Karpas-422 (cell line): ENCODE data around the gene ZNF559. TPM values are rescaled to one million over a fixed set of nuclear protein-coding genes. Genes with fewer than 3 reads are reported as not detected.

Experiments used
- DNase-seq: peaks from one replicate; pipeline ENCODE4 v3.0.0-alpha.2; 2015
- H2AFZ ChIP-seq: fragments of 200-600 bp; sonication (generic); 2 replicates; pipeline ENCODE4 v1.6.1; 2014; ENCODE audit warnings: antibody characterized with exemption, low read length, mixed read lengths
- H3K27ac ChIP-seq: fragments of 200-600 bp; sonication (generic); 2 replicates; pipeline ENCODE4 v1.5.1; 2014; ENCODE audit warnings: mild to moderate bottlenecking, low read length, moderate library complexity
- H3K27me3 ChIP-seq: fragments of 200-600 bp; sonication (generic); 2 replicates; pipeline ENCODE4 v1.6.1; 2014; ENCODE audit warnings: low read length, mixed read lengths
- H3K36me3 ChIP-seq: fragments of 200-600 bp; sonication (generic); 2 replicates; pipeline ENCODE4 v1.6.1; 2014; ENCODE audit warnings: low read length, mixed read lengths; ENCODE audit not compliant: insufficient read depth
- H3K4me1 ChIP-seq: fragments of 200-600 bp; sonication (generic); 2 replicates; pipeline ENCODE4 v1.6.1; 2014; ENCODE audit warnings: mild to moderate bottlenecking, low read length, mixed read lengths
- H3K4me2 ChIP-seq: fragments of 200-600 bp; sonication (generic); 2 replicates; pipeline ENCODE4 v1.6.1; 2014; ENCODE audit warnings: low read length, low read depth, mild to moderate bottlenecking; ENCODE audit not compliant: poor library complexity, severe bottlenecking
- H3K4me3 ChIP-seq: fragments of 200-600 bp; sonication (generic); 2 replicates; pipeline ENCODE4 v1.5.1; 2014; ENCODE audit warnings: mild to moderate bottlenecking, antibody characterized with exemption, low read length, mixed read lengths
- H3K79me2 ChIP-seq: fragments of 200-600 bp; sonication (generic); 2 replicates; pipeline ENCODE4 v1.6.1; 2014; ENCODE audit warnings: mild to moderate bottlenecking, low read length, mixed read lengths
- H3K9ac ChIP-seq: fragments of 200-600 bp; sonication (generic); 2 replicates; pipeline ENCODE4 v1.6.0; 2014; ENCODE audit warnings: low read length
- H3K9me2 ChIP-seq: fragments of 200-600 bp; sonication (generic), shearing (Covaris generic); replicated peaks from 2 replicates; pipeline ENCODE4 v1.6.0; 2014; ENCODE audit warnings: mild to moderate bottlenecking, low read length, moderate library complexity; ENCODE audit not compliant: insufficient read depth
- H3K9me3 ChIP-seq: fragments of 300-700, 200-600 bp; sonication (generic); 2 replicates; pipeline ENCODE4 v1.6.1; 2014; ENCODE audit warnings: low read length, mixed read lengths
- H4K20me1 ChIP-seq: fragments of 200-600 bp; sonication (generic); 2 replicates; pipeline ENCODE4 v1.6.1; 2014; ENCODE audit warnings: mild to moderate bottlenecking, antibody characterized with exemption, low read length, low read depth; ENCODE audit not compliant: insufficient read depth
- total RNA-seq: library from RNA; depleted of rRNA; stranded (reverse); fragments of >200 nt; shearing (Covaris generic); gene quantifications from 2 replicates; pipeline ENCODE4 v1.2.3, GENCODE V29; 2014; ENCODE audit warnings: low replicate concordance

The ZNF559 gene
- total RNA-seq, 1 experiment from 2014 or later = 42.2 TPM

DNA sequence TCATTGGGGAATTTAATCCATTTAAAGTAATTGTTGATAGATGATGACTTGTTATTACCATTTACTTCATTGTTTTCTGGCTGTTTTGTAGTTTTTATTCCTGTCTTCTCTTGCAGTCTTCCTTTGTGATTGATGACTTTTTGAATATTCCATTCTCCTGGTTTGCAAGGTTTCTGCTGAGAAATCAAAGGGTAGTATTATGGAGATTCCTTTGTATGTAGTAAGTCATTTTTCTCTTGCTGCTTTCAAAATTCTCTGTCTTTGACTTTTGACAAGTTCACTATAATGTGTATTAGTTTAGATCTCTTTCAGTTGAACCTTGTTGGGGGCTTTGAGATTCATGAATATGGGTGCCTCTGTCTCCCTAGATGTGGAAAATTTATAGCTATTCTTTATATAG lies 6.0 kb downstream of the ZNF559 start:
- H3K36me3 ChIP-seq = peaks cover 66% of the 10 kb centered on the region

DNA sequence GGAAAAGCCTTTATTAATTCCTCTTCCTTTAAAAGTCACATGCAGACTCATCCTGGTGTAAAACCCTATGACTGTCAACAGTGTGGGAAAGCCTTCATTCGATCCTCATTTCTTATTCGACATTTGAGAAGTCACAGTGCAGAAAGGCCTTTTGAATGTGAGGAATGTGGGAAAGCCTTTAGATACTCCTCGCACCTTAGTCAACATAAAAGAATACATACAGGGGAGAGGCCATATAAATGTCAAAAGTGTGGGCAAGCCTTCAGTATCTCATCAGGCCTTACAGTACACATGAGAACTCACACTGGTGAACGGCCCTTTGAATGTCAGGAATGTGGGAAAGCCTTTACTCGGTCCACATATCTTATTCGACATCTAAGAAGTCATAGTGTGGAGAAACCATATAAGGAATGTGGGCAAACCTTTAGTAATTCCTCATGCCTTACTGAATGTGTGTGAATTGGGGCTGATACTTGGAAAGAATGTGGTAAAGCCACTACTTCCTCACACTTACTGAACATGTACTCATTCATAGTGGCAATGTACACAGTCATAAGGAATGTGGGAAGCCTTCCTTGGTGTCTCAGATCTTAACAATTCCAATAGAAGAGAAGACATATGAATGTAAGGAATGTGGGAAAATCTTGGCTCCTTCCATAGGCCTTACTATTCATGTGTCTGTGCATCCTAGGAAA lies 18.8 kb downstream of the ZNF559 start:
- Histone ChIP-seq H3K9ac (no peak overlapping the region), H3K27me3 (no peaks in the 10 kb centered on the region), H3K4me3 (no peak overlapping the region), H3K27ac (no peak overlapping the region), H3K9me3 (peaks cover 60% of the 10 kb centered on the region), H3K9me2 (no peaks in the 10 kb centered on the region), H3K36me3 (peaks cover 61% of the 10 kb centered on the region), H4K20me1 (no peaks in the 10 kb centered on the region), H2AFZ (no peak overlapping the region), H3K4me2 (no peak overlapping the region), H3K4me1 (no peaks in the 10 kb centered on the region), H3K79me2 (peaks cover 5% of the 10 kb centered on the region; the same call in 1 of the 2 replicates)
- no peak for DNase-seq

More for the DNA sequence above, 6.0 kb downstream of the ZNF559 start:
- H3K4me1 ChIP-seq = peaks cover under 1% of the 10 kb centered on the region
- H3K79me2 ChIP-seq = peaks cover 64% of the 10 kb centered on the region
- no peak overlapping the region for H3K27ac ChIP-seq
- DNase-seq = no peak
- no peak overlapping the region for H3K9ac ChIP-seq
- peaks cover 51% of the 10 kb centered on the region for H3K9me3 ChIP-seq
- no peaks in the 10 kb centered on the region for H4K20me1 ChIP-seq
- no peak overlapping the region for H3K4me2 ChIP-seq
- H3K27me3 ChIP-seq = no peaks in the 10 kb centered on the region
- H2AFZ ChIP-seq = no peak overlapping the region
- H3K4me3 ChIP-seq = no peak overlapping the region
- H3K9me2 ChIP-seq = no peaks in the 10 kb centered on the region

DNA sequence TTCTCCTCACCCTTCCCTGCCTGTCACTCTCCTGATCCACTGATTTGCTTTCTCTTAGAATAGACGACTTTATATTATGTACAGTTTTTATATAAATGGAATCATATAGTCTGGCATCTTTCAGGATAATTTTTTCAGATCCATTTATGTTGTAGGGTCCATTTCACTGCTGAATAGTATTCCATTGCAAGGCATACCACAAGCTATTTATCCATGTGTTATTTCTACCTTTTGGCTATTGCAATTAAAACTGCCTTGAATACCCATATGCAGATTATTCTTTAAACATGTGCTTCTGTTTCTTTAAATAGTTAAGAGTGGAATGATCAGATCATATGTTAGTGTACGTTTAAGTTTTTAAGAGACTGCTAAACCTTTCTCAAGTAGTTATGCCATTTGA lies 21.0 kb downstream of the ZNF559 start:
- no peak overlapping the region for H3K9ac ChIP-seq
- H3K4me1 ChIP-seq = no peaks in the 10 kb centered on the region
- H3K4me3 ChIP-seq = no peak overlapping the region
- H3K79me2 ChIP-seq = no peaks in the 10 kb centered on the region
- H2AFZ ChIP-seq = no peak overlapping the region
- H4K20me1 ChIP-seq = no peaks in the 10 kb centered on the region
- no peaks in the 10 kb centered on the region for H3K9me2 ChIP-seq
- H3K4me2 ChIP-seq = no peak overlapping the region
- no peak for DNase-seq
- peaks cover 50% of the 10 kb centered on the region for H3K9me3 ChIP-seq
- no peak overlapping the region for H3K27ac ChIP-seq
- H3K27me3 ChIP-seq = no peaks in the 10 kb centered on the region
- peaks cover 48% of the 10 kb centered on the region for H3K36me3 ChIP-seq

DNA sequence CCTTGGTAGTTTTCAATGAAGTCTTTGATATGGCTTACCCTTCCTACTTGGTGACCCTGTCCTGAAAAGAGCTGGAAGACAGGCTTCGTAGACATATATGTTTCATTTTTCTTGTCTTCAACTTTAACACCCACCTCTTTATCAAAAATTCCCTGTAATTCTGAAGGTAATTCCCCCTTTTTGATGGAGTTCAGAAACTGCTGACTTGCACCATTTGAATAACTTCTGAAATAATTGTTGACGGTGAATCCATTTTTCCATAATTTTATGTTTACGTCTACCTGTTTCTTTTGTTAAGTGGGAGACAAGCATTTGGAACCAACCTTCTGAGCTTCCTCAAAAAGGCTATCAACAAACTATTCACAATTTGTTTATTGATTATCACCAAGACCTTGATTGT lies 24.3 kb downstream of the ZNF559 start:
- peaks cover 37% of the 10 kb centered on the region for H3K9me3 ChIP-seq
- H3K27me3 ChIP-seq = no peaks in the 10 kb centered on the region
- H3K79me2 ChIP-seq = no peaks in the 10 kb centered on the region
- no peak overlapping the region for H3K4me3 ChIP-seq
- H3K9me2 ChIP-seq = no peaks in the 10 kb centered on the region
- no peak overlapping the region for H2AFZ ChIP-seq
- no peaks in the 10 kb centered on the region for H3K4me1 ChIP-seq
- H4K20me1 ChIP-seq = no peaks in the 10 kb centered on the region
- H3K36me3 ChIP-seq = peaks cover 22% of the 10 kb centered on the region
- no peak overlapping the region for H3K9ac ChIP-seq
- no peak overlapping the region for H3K4me2 ChIP-seq
- no peak for DNase-seq
- no peak overlapping the region for H3K27ac ChIP-seq

DNA sequence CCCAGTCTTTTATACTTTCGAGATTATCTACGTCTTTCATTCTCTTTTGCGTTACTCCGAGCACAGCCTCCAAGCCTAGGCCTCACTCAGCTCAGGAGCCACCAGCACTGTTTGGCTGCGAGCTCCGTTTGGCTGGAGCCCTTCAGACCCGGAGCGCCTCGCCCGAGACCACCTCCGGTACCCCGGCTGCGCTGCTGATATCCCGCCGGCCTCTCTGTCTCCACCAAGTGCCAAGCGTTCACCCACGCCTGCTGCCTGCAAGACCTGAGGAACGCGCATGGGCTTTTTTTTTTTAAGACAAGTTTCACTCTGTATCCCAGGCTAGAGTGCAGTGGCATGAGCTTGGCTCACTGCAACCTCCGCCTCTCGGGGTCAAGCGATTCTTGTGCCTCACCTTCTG lies 24.7 kb downstream of the ZNF559 start:
- DNase-seq = no peak
- H3K9me3 ChIP-seq = peaks cover 33% of the 10 kb centered on the region
- H3K9ac ChIP-seq = no peak overlapping the region
- no peak overlapping the region for H3K4me3 ChIP-seq
- no peak overlapping the region for H2AFZ ChIP-seq
- no peaks in the 10 kb centered on the region for H3K4me1 ChIP-seq
- peaks cover 18% of the 10 kb centered on the region for H3K36me3 ChIP-seq
- no peaks in the 10 kb centered on the region for H3K79me2 ChIP-seq
- H3K27me3 ChIP-seq = no peaks in the 10 kb centered on the region
- H3K27ac ChIP-seq = no peak overlapping the region
- no peaks in the 10 kb centered on the region for H4K20me1 ChIP-seq
- no peaks in the 10 kb centered on the region for H3K9me2 ChIP-seq
- H3K4me2 ChIP-seq = no peak overlapping the region

DNA sequence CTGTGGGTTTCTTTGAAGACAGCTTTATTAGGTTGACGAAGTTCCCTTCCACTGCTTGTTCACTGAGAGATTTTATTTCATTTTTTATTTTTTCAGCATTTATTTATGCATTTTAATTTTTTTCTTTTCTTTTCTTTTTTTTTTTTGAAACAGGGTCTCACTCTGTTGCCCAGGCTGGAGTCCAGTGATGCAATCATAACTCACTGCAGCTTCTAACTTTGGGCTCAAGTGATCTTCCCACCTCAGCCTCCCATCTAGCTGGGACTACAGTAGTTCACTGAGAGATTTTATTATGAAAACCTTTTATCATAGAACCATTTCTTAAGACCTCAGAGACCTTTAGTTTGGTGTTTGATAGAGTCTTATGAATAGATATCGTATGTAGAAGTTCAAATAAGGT lies 28.5 kb downstream of the ZNF559 start:
- no peak for DNase-seq
- no peaks in the 10 kb centered on the region for H3K4me1 ChIP-seq
- no peak overlapping the region for H3K27ac ChIP-seq
- H4K20me1 ChIP-seq = no peaks in the 10 kb centered on the region
- H3K9ac ChIP-seq = no peak overlapping the region
- H3K79me2 ChIP-seq = no peaks in the 10 kb centered on the region
- no peaks in the 10 kb centered on the region for H3K9me2 ChIP-seq
- no peaks in the 10 kb centered on the region for H3K27me3 ChIP-seq
- H3K9me3 ChIP-seq = peaks cover 17% of the 10 kb centered on the region
- H2AFZ ChIP-seq = no peak overlapping the region
- H3K36me3 ChIP-seq = peaks cover 12% of the 10 kb centered on the region
- no peak overlapping the region for H3K4me3 ChIP-seq
- no peak overlapping the region for H3K4me2 ChIP-seq

DNA sequence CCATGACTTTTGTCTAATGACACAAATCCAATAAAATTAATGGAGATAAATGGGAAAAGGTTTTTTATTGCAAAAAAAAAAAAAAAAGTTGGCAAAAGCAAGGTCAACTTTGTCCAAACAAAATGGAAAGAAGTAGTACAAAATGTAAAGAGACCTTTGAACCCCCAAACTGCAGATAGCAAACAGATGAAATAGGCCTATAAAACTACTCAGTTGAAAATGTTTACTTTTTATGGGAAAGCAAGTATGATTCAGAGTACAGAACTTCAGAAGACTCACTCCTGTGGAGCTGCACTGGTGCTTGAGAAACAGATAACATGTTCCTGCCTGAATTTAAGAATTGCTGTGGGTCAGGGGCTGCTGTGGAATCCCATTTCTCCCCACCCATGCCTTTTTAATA lies 29.0 kb downstream of the ZNF559 start:
- Histone ChIP-seq H2AFZ (no peak overlapping the region), H3K4me1 (no peaks in the 10 kb centered on the region), H4K20me1 (no peaks in the 10 kb centered on the region), H3K9me2 (no peaks in the 10 kb centered on the region), H3K27me3 (no peaks in the 10 kb centered on the region), H3K9ac (no peak overlapping the region), H3K9me3 (peaks cover 18% of the 10 kb centered on the region), H3K27ac (no peak overlapping the region), H3K79me2 (no peaks in the 10 kb centered on the region), H3K4me3 (no peak overlapping the region), H3K36me3 (peaks cover 14% of the 10 kb centered on the region), H3K4me2 (no peak overlapping the region)
- no peak for DNase-seq

DNA sequence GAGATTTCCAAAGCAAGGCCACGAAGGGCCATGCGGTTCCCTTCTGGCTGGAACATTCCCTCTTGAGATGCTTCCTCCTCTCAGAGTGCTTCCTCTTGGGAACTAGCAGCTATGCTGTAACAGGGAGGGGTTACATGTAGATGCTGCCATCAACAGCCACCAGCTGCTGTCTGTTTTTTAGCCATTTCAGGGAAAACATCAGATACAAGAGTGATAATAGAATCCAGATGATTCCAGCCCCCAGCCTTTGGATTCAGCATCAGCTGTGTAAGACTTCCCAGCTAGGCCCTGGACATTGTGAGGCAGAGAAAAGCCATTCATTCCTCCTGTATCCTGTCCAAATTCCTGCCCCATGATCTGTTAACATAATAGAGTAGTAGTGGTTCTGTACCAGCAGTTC lies 30.7 kb downstream of the ZNF559 start:
- no peaks in the 10 kb centered on the region for H3K27me3 ChIP-seq
- no peak overlapping the region for H3K9ac ChIP-seq
- H3K27ac ChIP-seq = no peak overlapping the region
- DNase-seq = no peak
- no peak overlapping the region for H3K4me3 ChIP-seq
- no peaks in the 10 kb centered on the region for H3K79me2 ChIP-seq
- H4K20me1 ChIP-seq = no peaks in the 10 kb centered on the region
- no peak overlapping the region for H3K4me2 ChIP-seq
- H3K9me3 ChIP-seq = peaks cover 17% of the 10 kb centered on the region
- peaks cover 16% of the 10 kb centered on the region for H3K36me3 ChIP-seq
- H2AFZ ChIP-seq = no peak overlapping the region
- H3K4me1 ChIP-seq = no peaks in the 10 kb centered on the region
- no peaks in the 10 kb centered on the region for H3K9me2 ChIP-seq
